HEK293 (cell line): Measurements from ENCODE around the gene MYL9.
A peak's percentile ranks its signal among the peaks of the same experiment; 100 is the strongest.

ENCODE experiments used
- CTCF ChIA-PET: fragments of 350-600 bp; formaldehyde crosslinking; extraction: SDS; loops from one replicate; lab custom pipeline; 2021; ENCODE audit warnings: antibody characterized with exemption; lab: Yijun Ruan, JAX
- POLR2A ChIA-PET: fragments of 300-600 bp; formaldehyde crosslinking; extraction: SDS; loops from one replicate; lab custom pipeline; 2020; ENCODE audit warnings: antibody characterized with exemption, inconsistent platforms; lab: Yijun Ruan, JAX
- H3K27ac ChIP-seq: fragments of 200-500 bp; sonication (Bioruptor generic); 2 replicates; pipeline ENCODE4 v1.5.1; 2014; ENCODE audit warnings: low read depth, low read length, control low read depth, inconsistent platforms; ENCODE audit errors: extremely low read depth
- H3K36me3 ChIP-seq, 2 experiments: fragments of 200-500 bp in 1 of 2; sonication (Bioruptor generic) in 1 of 2; 1 replicate in 1 of 2; 2 replicates in 1 of 2; pipeline ENCODE4 v1.5.1; 2014 to 2017; ENCODE audit warnings: inconsistent platforms in 2 of 2, low read length in 2 of 2; ENCODE audit not compliant: control insufficient read depth in 2 of 2, insufficient read depth in 1 of 2
- H3K4me1 ChIP-seq: fragments of 200-500 bp; sonication (Bioruptor generic); 2 replicates; pipeline ENCODE4 v1.5.1; 2014; ENCODE audit warnings: mild to moderate bottlenecking, low read length, inconsistent platforms; ENCODE audit not compliant: control insufficient read depth, insufficient read depth
- H3K4me3 ChIP-seq: 2 replicates; pipeline ENCODE4 v1.5.1; 2011; ENCODE audit warnings: low read depth, mild to moderate bottlenecking, control low read depth, low read length, moderate library complexity
- H3K9me3 ChIP-seq: fragments of 200-500 bp; sonication (Bioruptor generic); 2 replicates; pipeline ENCODE4 v1.5.1; 2014; ENCODE audit warnings: low read depth, low read length, inconsistent platforms; ENCODE audit not compliant: control insufficient read depth, insufficient read depth
- BCL6B ChIP-seq: fragments of 450-650 bp; formaldehyde crosslinking; IDR thresholded peaks from 2 replicates; pipeline ENCODE4 v1.5.1; 2017; ENCODE audit warnings: missing biosample characterization, missing genetic modification characterization
- KLF10 ChIP-seq: fragments of 450-650 bp; IDR thresholded peaks from 2 replicates; pipeline ENCODE4 v1.5.1; 2018; ENCODE audit warnings: missing biosample characterization, mild to moderate bottlenecking, missing genetic modification characterization
- KLF17 ChIP-seq: fragments of 450-650 bp; formaldehyde crosslinking; IDR thresholded peaks from 2 replicates; pipeline ENCODE4 v1.5.1; 2016; ENCODE audit warnings: missing biosample characterization, missing genetic modification characterization
- PRDM6 ChIP-seq: fragments of 450-650 bp; formaldehyde crosslinking; IDR thresholded peaks from 2 replicates; pipeline ENCODE4 v1.5.1; 2017; ENCODE audit warnings: missing biosample characterization, missing genetic modification characterization
- SETDB1 ChIP-seq: IDR thresholded peaks from one replicate; pipeline ENCODE4 v1.6.1; 2017; ENCODE audit warnings: mild to moderate bottlenecking, low read length, moderate library complexity, mixed read lengths; ENCODE audit not compliant: insufficient read length
- ZBTB49 ChIP-seq: fragments of 450-650 bp; formaldehyde crosslinking; IDR thresholded peaks from 2 replicates; pipeline ENCODE4 v1.5.1; 2016; ENCODE audit warnings: missing biosample characterization, missing genetic modification characterization, low read depth
- ZFHX2 ChIP-seq: fragments of 450-650 bp; formaldehyde crosslinking; conservative IDR thresholded peaks from 2 replicates; pipeline ENCODE4 v1.5.1; 2016; ENCODE audit warnings: missing biosample characterization, missing genetic modification characterization
- ZNF148 ChIP-seq: fragments of 450-650 bp; formaldehyde crosslinking; IDR thresholded peaks from 2 replicates; pipeline ENCODE4 v1.5.0; 2017; ENCODE audit warnings: missing biosample characterization, missing genetic modification characterization, borderline replicate concordance
- ZNF26 ChIP-seq: fragments of 450-650 bp; formaldehyde crosslinking; IDR thresholded peaks from 2 replicates; pipeline ENCODE4 v1.5.1; 2016; ENCODE audit warnings: missing biosample characterization, missing genetic modification characterization
- ZNF280C ChIP-seq: fragments of 450-650 bp; formaldehyde crosslinking; IDR thresholded peaks from 2 replicates; pipeline ENCODE4 v1.5.1; 2016; ENCODE audit warnings: missing biosample characterization, missing genetic modification characterization
- ZNF335 ChIP-seq: fragments of 450-650 bp; formaldehyde crosslinking; conservative IDR thresholded peaks from 2 replicates; pipeline ENCODE4 v1.5.1; 2016; ENCODE audit warnings: missing biosample characterization, missing genetic modification characterization
- ZNF341 ChIP-seq: fragments of 450-650 bp; formaldehyde crosslinking; IDR thresholded peaks from 2 replicates; pipeline ENCODE4; 2016; ENCODE audit warnings: low read depth, missing biosample characterization, missing genetic modification characterization
- ZNF529 ChIP-seq: fragments of 450-650 bp; formaldehyde crosslinking; IDR thresholded peaks from 2 replicates; pipeline ENCODE4 v1.5.1; 2017; ENCODE audit warnings: missing genetic modification characterization, missing biosample characterization; ENCODE audit not compliant: insufficient replicate concordance
- ZNF76 ChIP-seq: fragments of 450-650 bp; formaldehyde crosslinking; IDR thresholded peaks from 2 replicates; pipeline ENCODE4; 2016; ENCODE audit warnings: low read depth, missing biosample characterization, missing genetic modification characterization, borderline replicate concordance

The MYL9 gene

DNA sequence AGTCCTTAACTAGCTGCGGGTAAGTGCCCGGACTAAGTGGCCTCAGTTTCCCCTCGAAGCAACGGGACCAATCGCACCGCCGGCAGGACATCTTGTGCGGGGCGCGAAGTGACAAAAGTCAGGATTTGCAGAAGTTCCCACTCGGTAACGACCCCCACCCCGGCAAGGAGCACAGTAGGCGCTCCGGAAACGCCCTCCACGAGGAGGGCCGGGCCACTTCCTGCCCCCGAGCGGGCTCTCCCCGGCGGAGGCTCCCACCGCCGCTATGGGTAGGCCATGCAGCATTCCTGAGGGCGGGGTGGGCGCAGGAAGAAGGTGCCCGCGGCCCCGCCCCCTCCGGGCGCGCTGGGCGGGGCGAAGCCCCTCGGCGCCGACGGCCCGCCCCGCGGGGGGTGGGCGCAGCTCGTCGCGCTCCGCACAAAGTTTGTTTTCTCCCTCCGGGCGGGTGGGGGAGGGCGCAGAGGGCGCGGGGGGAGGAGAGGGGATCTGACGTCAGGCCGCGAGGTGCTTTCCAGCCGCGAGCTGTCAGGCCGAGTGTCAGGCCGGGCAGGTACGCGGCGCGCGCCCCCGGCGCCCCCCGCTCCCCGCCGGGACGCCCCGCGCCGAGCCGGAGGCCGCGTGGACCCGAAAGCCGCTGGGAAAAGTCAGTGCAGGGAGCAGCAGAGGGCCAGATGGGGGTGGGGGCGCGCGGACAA, 31.9 kb downstream of the MYL9 start, which contains the start of gene TGIF2 (continued):
- TF ChIP-seq ZBTB49 (no peak), ZNF26 (tag by site-specific recombination) (no peak), ZNF76 (tag by site-specific recombination) (no peak), SETDB1 (no peak), PRDM6 (tag by site-specific recombination) (no peak), KLF10 (tag by site-specific recombination) (peak; percentile 80), ZNF529 (tag by site-specific recombination) (no peak), ZNF335 (tag by site-specific recombination) (peak; percentile 66), ZFHX2 (0 out of 2 replicates have a peak, but pooled peaks have one; percentile 36), ZNF148 (tag by site-specific recombination) (no peak)

GRCh38 chr20:36573798-36574365, 32.6 kb downstream of the MYL9 start:
- Histone ChIP-seq H3K36me3 (peaks cover 0 to 7% of the 10 kb centered on the region in 2 experiments; a peak in 2 of 3 replicates), H3K9me3 (no peaks in the 10 kb centered on the region), H3K4me3 (peak overlapping the region; percentile 70), H3K27ac (peak overlapping the region; percentile 94), H3K4me1 (peaks cover 4% of the 10 kb centered on the region; the same call in 1 of the 2 replicates)
- CTCF ChIA-PET, result interaction anchor here (0.6 kb wide), 2 partner anchors 12 to 175 kb away, joined by 3 to 4 read pairs; no protein-coding TSS in a partner anchor
- POLR2A ChIA-PET, result interaction anchor here (1.0 to 3.1 kb wide), 4 partner anchors 10 to 113 kb away, joined by 3 to 26 read pairs (median 7); partner anchors contain the start of gene RAB5IF
- TF ChIP-seq BCL6B (tag by site-specific recombination) (no peak), ZNF280C (tag by site-specific recombination) (no peak), ZNF26 (tag by site-specific recombination) (no peak), ZNF341 (tag by site-specific recombination) (peak; percentile 58), KLF17 (tag by site-specific recombination) (no peak)
